Measurements from ENCODE around the gene FAM120B. TPM values are rescaled to one million over a fixed set of nuclear protein-coding genes. Genes with fewer than 3 reads are reported as not detected.
"Not testable (repeated sequence)": the region's sequence is repeated elsewhere in the genome, so short reads cannot be mapped to it uniquely, and the experiment has no call there.

FAM120B gene
- total RNA-seq, 1 experiment from 2014 or later, result 15.2 TPM

GRCh38 chr6:170393807-170394399 is 87.3 kb downstream of the FAM120B start (continued):
- no peak for TF ChIP-seq ATF2 (CRISPR knock-in tag; IDR thresholded peaks at IDR 0.05; ENCODE audit: borderline replicate concordance, low read depth)

- Mint-ChIP-seq H3K9me3 (peaks cover 5% of the 10 kb centered on the region), H3K4me3 (no peak overlapping the region), H3K4me1 (no peaks in the 10 kb centered on the region), H3K27ac (no peak overlapping the region), H3K27me3 (ENCODE audit: low read depth) (no peaks in the 10 kb centered on the region), H3K36me3 (peaks cover 40% of the 10 kb centered on the region)
- ATAC-seq (no peak), DNase-seq (ENCODE audit: low spot score) (no peak)
- CTCF ChIA-PET, result interaction anchor here (0.6 kb wide), 1 partner anchor 19 kb away, joined by 9 read pairs; no protein-coding TSS in a partner anchor
- TF ChIP-seq SMAD4 (CRISPR knock-in tag; IDR thresholded peaks at IDR 0.05) (no peak), NFATC4 (CRISPR knock-in tag; IDR thresholded peaks at IDR 0.05) (no peak), TEAD1 (CRISPR knock-in tag; IDR thresholded peaks at IDR 0.05) (no peak), TP53 (CRISPR knock-in tag; IDR thresholded peaks at IDR 0.05) (no peak)
- POLR2A ChIA-PET, result no interaction called here
Measured at GRCh38 chr6:170394980-170395379, 88.4 kb downstream of the FAM120B start.

- H3K27me3 Mint-ChIP-seq (ENCODE audit: low read depth); H3K9me3 Mint-ChIP-seq; DNase-seq (ENCODE audit: low spot score); H3K27ac Mint-ChIP-seq; ATAC-seq; CTCF ChIA-PET; H3K4me3 Mint-ChIP-seq; POLR2A ChIA-PET: not testable (repeated sequence)
- peaks cover 17% of the 10 kb centered on the region for H3K4me1 Mint-ChIP-seq
- peaks cover 19% of the 10 kb centered on the region for H3K36me3 Mint-ChIP-seq
Measured at GRCh38 chr6:170398743-170399369, 92.3 kb downstream of the FAM120B start.

GRCh38 chr6:170399955-170400558 is 93.5 kb downstream of the FAM120B start:
- H3K4me3 Mint-ChIP-seq; H3K27ac Mint-ChIP-seq; CTCF ChIA-PET; H3K27me3 Mint-ChIP-seq (ENCODE audit: low read depth); POLR2A ChIA-PET; DNase-seq (ENCODE audit: low spot score); H3K9me3 Mint-ChIP-seq; ATAC-seq: not testable (repeated sequence)
- Mint-ChIP-seq H3K4me1 (peaks cover 27% of the 10 kb centered on the region), H3K36me3 (peaks cover 21% of the 10 kb centered on the region)

GRCh38 chr6:170402318-170403040 is 95.9 kb downstream of the FAM120B start:
- H3K27ac Mint-ChIP-seq, result no peak overlapping the region
- no peak overlapping the region for H3K4me3 Mint-ChIP-seq
- H3K9me3 Mint-ChIP-seq, result no peaks in the 10 kb centered on the region
- DNase-seq (ENCODE audit: low spot score), result no peak
- H3K36me3 Mint-ChIP-seq, result peaks cover 28% of the 10 kb centered on the region
- peaks cover 27% of the 10 kb centered on the region for H3K4me1 Mint-ChIP-seq
- CTCF ChIA-PET, result interaction anchor here (1.1 kb wide), 1 partner anchor 47 kb away, joined by 3 read pairs; no protein-coding TSS in a partner anchor
- no peak for ATAC-seq
- POLR2A ChIA-PET, result no interaction called here
- H3K27me3 Mint-ChIP-seq (ENCODE audit: low read depth), result no peaks in the 10 kb centered on the region
- TF ChIP-seq HMGA2 (CRISPR knock-in tag; IDR thresholded peaks at IDR 0.05), result no peak
- TF ChIP-seq GABPB1 (CRISPR knock-in tag; IDR thresholded peaks at IDR 0.05), result no peak
- TF ChIP-seq E2F5 (CRISPR knock-in tag; IDR thresholded peaks at IDR 0.05), result no peak
- no peak for TF ChIP-seq TP53 (CRISPR knock-in tag; IDR thresholded peaks at IDR 0.05)
- no peak for TF ChIP-seq ZNF232 (CRISPR knock-in tag; IDR thresholded peaks at IDR 0.05)
- no peak for TF ChIP-seq EMX1 (CRISPR knock-in tag; IDR thresholded peaks at IDR 0.05)
- no peak for TF ChIP-seq ARID4B (CRISPR knock-in tag; IDR thresholded peaks at IDR 0.05; ENCODE audit: borderline replicate concordance)
- TF ChIP-seq ZNF416 (CRISPR knock-in tag; IDR thresholded peaks at IDR 0.05), result no peak
- TF ChIP-seq PRRX2 (CRISPR knock-in tag; IDR thresholded peaks at IDR 0.05), result no peak
- no peak for TF ChIP-seq ZNF425 (CRISPR knock-in tag; conservative IDR thresholded peaks at IDR 0.05)
- TF ChIP-seq NFYB (CRISPR knock-in tag; conservative IDR thresholded peaks at IDR 0.05; ENCODE audit: low read depth), result no peak
- TF ChIP-seq ZMAT4 (CRISPR knock-in tag; IDR thresholded peaks at IDR 0.05), result no peak

Data from WTC11 (cell line).